GM20431 (cell line): ENCODE results near the gene FBN2.
"Not testable (repeated sequence)": the region's sequence is repeated elsewhere in the genome, so short reads cannot be mapped to it uniquely, and the experiment has no call there.

ENCODE experiments used
- in situ Hi-C: fragments of 300-500 bp; cut with MseI, MboI; formaldehyde crosslinking; loops from one replicate; pipeline ENCODE4 v1.15.0; 2020; ENCODE audit warnings: low sequenced_read_pairs; ENCODE audit not compliant: unreplicated experiment

Gene FBN2

GRCh38 chr5:128487041-128487440 is 51.0 kb downstream of the FBN2 start:
- in situ Hi-C loops, result no loop called here

GRCh38 chr5:128483738-128484137 is 54.3 kb downstream of the FBN2 start:
- in situ Hi-C loops, result no loop called here

- in situ Hi-C loops, result no loop called here
Observed at GRCh38 chr5:128480906-128481633, 57.0 kb downstream of the FBN2 start.

- in situ Hi-C loops, result no loop called here
Observed at GRCh38 chr5:128480158-128480557, 57.9 kb downstream of the FBN2 start.

- in situ Hi-C loops, result no loop called here
Observed at GRCh38 chr5:128478386-128479368, 59.4 kb downstream of the FBN2 start.

- in situ Hi-C loops, result no loop called here
Observed at GRCh38 chr5:128477944-128478343, 60.1 kb downstream of the FBN2 start.

GRCh38 chr5:128475693-128476092 is 62.4 kb downstream of the FBN2 start:
- in situ Hi-C loops, result no loop called here

GRCh38 chr5:128472919-128473318 is 65.1 kb downstream of the FBN2 start:
- in situ Hi-C loops, result no loop called here

- in situ Hi-C loops, result no loop called here
Observed at GRCh38 chr5:128472036-128472435, 66.0 kb downstream of the FBN2 start.

GRCh38 chr5:128470663-128471062 is 67.4 kb downstream of the FBN2 start:
- in situ Hi-C loops, result no loop called here

GRCh38 chr5:128469912-128470311 is 68.1 kb downstream of the FBN2 start:
- in situ Hi-C loops, result no loop called here

GRCh38 chr5:128466980-128467379 is 71.1 kb downstream of the FBN2 start:
- in situ Hi-C loops, result no loop called here

- in situ Hi-C loops, result no loop called here
Observed at GRCh38 chr5:128466554-128466953, 71.5 kb downstream of the FBN2 start.

GRCh38 chr5:128464596-128464995 is 73.4 kb downstream of the FBN2 start:
- in situ Hi-C loops, result no loop called here

- in situ Hi-C loops, result no loop called here
Observed at GRCh38 chr5:128462330-128462729, 75.7 kb downstream of the FBN2 start.

- in situ Hi-C loops, result not testable (repeated sequence)
Observed at GRCh38 chr5:128457147-128457915, 80.7 kb downstream of the FBN2 start.

- in situ Hi-C loops, result no loop called here
Observed at GRCh38 chr5:128455841-128456361, 82.1 kb downstream of the FBN2 start.

GRCh38 chr5:128453121-128453520 is 84.9 kb downstream of the FBN2 start:
- in situ Hi-C loops, result no loop called here

GRCh38 chr5:128447224-128447623 is 90.8 kb downstream of the FBN2 start:
- in situ Hi-C loops, result not testable (repeated sequence)

- in situ Hi-C loops, result no loop called here
Observed at GRCh38 chr5:128441941-128442350, 96.1 kb downstream of the FBN2 start.
